Spleen (tissue), 7 donors: Measurements from ENCODE around the gene IL26.

ENCODE experiments used
- CTCF ChIP-seq, 11 experiments: fragments of 200-600 bp in 7 of 11; fragments of 450-650 bp in 4 of 11; sonication (generic) in 4 of 11; IDR thresholded peaks in 8 of 11; conservative IDR thresholded peaks in 3 of 11; 1 replicate in 7 of 11; 2 replicates in 4 of 11; pipeline versions ENCODE4 v1.4.0 to v1.8.0; 2016 to 2021; ENCODE audit warnings: antibody characterized with exemption in 11 of 11, inconsistent platforms in 4 of 11, mild to moderate bottlenecking in 1 of 11
- POLR2A ChIP-seq, 3 donors: fragments of 450-650 bp; IDR thresholded peaks; one replicate each; pipeline ENCODE4 v1.5.1; 2017; ENCODE audit warnings: antibody characterized with exemption in 3 of 3, mild to moderate bottlenecking in 1 of 3
- donor health status: DM: no; HTN: no; CAD: no; lungs with moderate emphysema.
- donor health status: DM: no; HTN: no; CAD: no.
- donor health status: DM: no; HTN: no; CAD: no.

GRCh38 chr12:68225576-68226476, at the start of gene IL26:
- TF ChIP-seq POLR2A (IDR thresholded peaks at IDR 0.05) (no peak), CTCF (IDR thresholded peaks at IDR 0.05 in 8 of 11, conservative IDR thresholded peaks at IDR 0.05 in 3 of 11) (no peak)
